Prostate gland (tissue), 2 donors: ENCODE results near the gene NTRK2.

Experiments
- POLR2A ChIP-seq: fragments of 450-650 bp; IDR thresholded peaks from one replicate; pipeline ENCODE4 v1.6.1; 2016; ENCODE audit warnings: antibody characterized with exemption, mild to moderate bottlenecking
- TF ChIP-seq, protein P1 (sequence below), 4 experiments: fragments of 200-600 bp in 2 of 4; fragments of 450-650 bp in 2 of 4; sonication (generic) in 2 of 4; IDR thresholded peaks; 1 replicate in 3 of 4; 2 replicates in 1 of 4; pipeline ENCODE4 v1.5.1; 2016 to 2019; ENCODE audit warnings: antibody characterized with exemption in 4 of 4, mild to moderate bottlenecking in 2 of 4, moderate library complexity in 2 of 4

DNA sequence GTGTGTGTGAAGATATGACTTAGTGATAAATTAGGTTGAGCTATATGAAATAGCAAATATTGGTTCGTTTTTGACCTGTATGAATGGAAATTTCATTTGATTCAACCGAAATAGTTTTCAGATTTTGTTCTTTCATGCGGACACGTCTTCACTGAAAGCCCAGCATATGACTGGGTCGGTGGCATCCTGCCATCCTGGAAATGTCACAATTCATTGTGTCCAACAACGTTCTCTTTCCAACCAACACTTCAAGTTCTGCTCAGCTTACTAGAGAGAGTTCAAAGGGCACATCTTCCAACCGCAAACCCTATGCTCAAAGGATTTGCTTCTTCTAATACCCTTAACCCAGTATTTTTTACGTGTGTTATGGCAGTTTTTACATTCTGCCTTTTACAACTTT lies 252.5 kb downstream of the NTRK2 start:
- TF ChIP-seq POLR2A: no peak
- TF ChIP-seq, protein P1, sequence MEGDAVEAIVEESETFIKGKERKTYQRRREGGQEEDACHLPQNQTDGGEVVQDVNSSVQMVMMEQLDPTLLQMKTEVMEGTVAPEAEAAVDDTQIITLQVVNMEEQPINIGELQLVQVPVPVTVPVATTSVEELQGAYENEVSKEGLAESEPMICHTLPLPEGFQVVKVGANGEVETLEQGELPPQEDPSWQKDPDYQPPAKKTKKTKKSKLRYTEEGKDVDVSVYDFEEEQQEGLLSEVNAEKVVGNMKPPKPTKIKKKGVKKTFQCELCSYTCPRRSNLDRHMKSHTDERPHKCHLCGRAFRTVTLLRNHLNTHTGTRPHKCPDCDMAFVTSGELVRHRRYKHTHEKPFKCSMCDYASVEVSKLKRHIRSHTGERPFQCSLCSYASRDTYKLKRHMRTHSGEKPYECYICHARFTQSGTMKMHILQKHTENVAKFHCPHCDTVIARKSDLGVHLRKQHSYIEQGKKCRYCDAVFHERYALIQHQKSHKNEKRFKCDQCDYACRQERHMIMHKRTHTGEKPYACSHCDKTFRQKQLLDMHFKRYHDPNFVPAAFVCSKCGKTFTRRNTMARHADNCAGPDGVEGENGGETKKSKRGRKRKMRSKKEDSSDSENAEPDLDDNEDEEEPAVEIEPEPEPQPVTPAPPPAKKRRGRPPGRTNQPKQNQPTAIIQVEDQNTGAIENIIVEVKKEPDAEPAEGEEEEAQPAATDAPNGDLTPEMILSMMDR (IDR thresholded peaks at IDR 0.05): no peak
